Esophagus mucosa (tissue), 1 donor: ENCODE measurements around the gene CCL27. TPM values are rescaled to one million over a fixed set of nuclear protein-coding genes. Genes with fewer than 3 reads are reported as not detected.

Source experiments
- ATAC-seq: fragments of 200-7000 bp; cut with Tn5 transposase; one replicate; pipeline ENCODE4 v1.9.1; 2020
- total RNA-seq: library from RNA; stranded (reverse); gene quantifications from one replicate; pipeline ENCODE4 v1.2.4, GENCODE V29; 2023
- donor health status: DM: yes; HTN: yes; CAD: no.

CCL27 gene
- total RNA-seq, 1 donor from 2014 or later, result 0.20 TPM

DNA sequence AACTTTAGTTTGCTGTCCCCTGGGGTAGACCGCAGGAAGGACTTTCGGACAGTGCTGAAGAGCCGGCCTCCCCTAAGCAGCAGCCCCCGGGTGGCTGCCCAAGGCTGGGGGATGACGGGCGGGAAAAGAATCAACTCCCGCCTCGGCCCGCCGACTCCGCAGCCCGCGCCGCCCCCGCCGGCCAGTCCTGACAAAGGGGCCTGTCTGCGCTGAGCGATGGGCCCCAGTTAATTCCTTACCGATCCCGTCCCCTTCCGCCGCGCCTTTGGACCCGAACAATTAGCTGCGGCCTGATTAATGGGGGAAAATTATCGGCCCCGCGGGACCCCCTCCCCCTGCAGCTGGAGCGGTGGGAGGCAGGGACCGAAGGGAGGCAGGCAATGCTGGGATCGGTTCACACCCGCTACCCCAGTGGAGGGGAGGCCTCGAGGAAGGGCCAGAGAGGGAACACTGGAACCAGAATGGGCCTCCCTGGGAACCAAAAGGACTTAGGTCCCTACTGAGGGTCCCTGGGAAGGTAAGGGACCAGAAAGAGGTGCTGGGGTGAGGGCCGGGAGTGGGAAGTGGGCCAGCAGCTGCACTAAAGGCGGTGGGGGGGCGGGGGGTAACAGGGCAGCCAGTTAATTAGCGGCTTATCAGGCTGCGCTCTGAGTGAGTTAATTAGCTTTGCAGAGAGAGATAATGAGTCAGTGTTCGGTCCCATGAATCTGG, 37.8 kb downstream of the CCL27 start:
- no peak for ATAC-seq

GRCh38 chr9:34623374-34624235, 38.9 kb downstream of the CCL27 start:
- no peak for ATAC-seq

DNA sequence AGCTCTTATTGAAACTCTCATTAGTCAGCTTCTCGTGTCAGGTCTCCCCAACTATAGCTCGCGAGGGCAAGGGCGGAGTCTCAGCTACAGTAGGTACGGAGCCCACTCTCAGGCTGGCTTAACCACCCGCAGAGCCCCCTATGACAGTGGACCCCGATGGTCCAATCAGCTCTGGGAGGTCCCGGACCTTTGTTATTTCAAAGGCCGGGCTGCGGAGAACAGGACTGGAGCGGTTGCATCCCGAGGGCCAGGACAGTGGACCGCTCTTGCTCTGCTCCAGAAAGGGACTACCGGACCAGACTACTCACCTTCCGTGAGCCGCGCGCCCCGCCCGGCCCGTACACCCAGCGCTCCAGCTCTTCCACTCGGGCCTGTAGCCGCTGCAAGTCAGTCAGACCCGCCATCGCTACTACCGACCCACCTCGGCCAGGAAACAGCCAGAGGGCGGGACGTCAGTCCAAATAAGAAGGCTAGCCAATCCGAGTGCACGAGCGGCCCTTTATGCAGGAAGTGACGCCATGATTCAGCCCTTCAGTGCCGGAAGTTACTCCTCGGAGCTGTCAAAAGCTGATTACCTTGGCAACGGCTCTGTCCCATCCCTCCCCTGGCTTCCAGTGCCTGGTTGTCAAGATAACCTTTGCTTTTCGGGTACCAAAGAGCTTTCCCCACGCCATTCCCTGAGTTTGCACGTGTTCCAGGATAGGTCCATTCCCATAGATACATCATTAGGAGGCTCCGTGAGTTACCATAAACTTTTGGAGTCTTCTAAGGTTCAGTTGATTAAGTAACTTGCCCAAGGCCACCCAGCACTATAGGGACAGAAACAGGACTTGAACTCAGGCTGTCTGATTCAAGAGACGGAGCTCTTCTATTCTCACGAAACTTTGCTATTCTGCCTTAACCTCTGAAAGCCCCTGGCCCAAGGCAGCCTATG, 42.1 kb downstream of the CCL27 start, which contains the start of gene DCTN3:
Gene DCTN3 (minus strand): TSS at position 435 of the 934 bp plus-strand sequence. CDS start 31 bp downstream, at position 404.
- ATAC-seq, result peak; percentile 95

DNA sequence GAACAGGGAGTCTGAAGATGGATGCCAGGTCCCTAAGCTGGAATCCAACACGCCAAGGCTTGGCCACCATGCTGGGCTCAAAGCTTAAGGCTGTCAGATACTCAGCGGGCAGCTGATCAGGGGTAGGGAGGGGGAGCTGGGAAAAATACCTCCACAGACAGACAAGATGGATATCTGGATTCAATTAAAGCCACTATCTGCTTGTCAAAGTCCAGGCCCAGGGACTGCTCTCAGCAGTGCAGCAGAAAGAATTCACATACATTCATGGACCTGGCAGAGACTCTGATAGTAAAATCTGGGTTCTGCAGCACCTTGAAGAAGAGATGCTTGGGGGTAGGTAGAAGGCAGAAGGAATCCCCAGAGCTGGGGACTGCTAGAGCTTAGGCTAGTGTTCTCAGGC, 47.3 kb downstream of the CCL27 start:
- ATAC-seq, result no peak

- ATAC-seq, result peak; percentile 63
Measured at GRCh38 chr9:34612788-34613390, 49.6 kb downstream of the CCL27 start.

Other genes with a start within 250 kb of the CCL27 start
- 4.5 TPM for gene FAM219A, start 204.1 kb downstream of the CCL27 start, total RNA-seq
- gene DNAI1, start 203.9 kb downstream of the CCL27 start, total RNA-seq, result not detected
- 0.24 TPM for gene ENHO, start 139.7 kb downstream of the CCL27 start, total RNA-seq
- gene CNTFR, start 72.9 kb downstream of the CCL27 start, total RNA-seq, result not detected
- 26.3 TPM for gene RPP25L, start 50.6 kb downstream of the CCL27 start, total RNA-seq
- gene DCTN3, start 42.2 kb downstream of the CCL27 start, total RNA-seq, result 120 TPM
- gene ARID3C, start 33.6 kb downstream of the CCL27 start, total RNA-seq, result not detected
- 56.3 TPM for gene SIGMAR1, start 24.9 kb downstream of the CCL27 start, total RNA-seq
- gene GALT, start 16.0 kb downstream of the CCL27 start, total RNA-seq, result 14.6 TPM
- 4.0 TPM for gene IL11RA, start 10.5 kb downstream of the CCL27 start, total RNA-seq
- 5.1 TPM for gene CCL19, start 28.6 kb upstream of the CCL27 start, total RNA-seq
- gene CCL21, start 47.5 kb upstream of the CCL27 start, total RNA-seq, result 18.5 TPM